ENCODE results near the gene HSPA4L.

DNA sequence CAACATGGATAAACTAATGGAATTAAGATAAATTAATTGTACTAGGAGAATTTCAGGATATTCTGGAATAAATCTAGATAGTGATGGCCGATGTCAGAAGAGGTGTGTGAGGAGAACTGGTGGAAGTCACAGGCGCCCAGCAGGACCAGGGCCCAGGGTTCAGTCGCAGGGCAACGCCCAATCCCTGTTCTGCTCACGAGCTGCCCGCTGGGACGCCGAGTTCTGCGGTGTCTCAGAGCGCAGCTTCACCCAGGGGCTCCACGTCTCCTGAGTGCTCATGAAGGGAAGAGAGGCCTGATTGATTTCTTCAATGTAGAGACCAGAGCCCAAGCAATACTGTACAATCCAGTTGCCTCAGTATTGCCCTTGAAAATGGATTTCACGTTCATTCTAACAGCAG lies 1.5 kb upstream of the HSPA4L start:
- TF ChIP-seq POLR2AphosphoS5 (IDR thresholded peaks at IDR 0.05; ENCODE audit: insufficient read depth, low read depth, low read length), result no peak
- TF ChIP-seq GATA2 (IDR thresholded peaks at IDR 0.05; ENCODE audit: insufficient read depth, insufficient read length, low read depth, low read length), result no peak
- TF ChIP-seq POLR2A (IDR thresholded peaks at IDR 0.05; ENCODE audit: low read depth, low read length), result no peak
- TF ChIP-seq CTCF (IDR thresholded peaks at IDR 0.05; ENCODE audit: extremely low read depth in 1 of 2, insufficient read depth in 1 of 2, low read depth in 1 of 2, low read length in 2 of 2), result no peak

Measured in endothelial cell of umbilical vein (primary cell).